Trophoblast cell (in vitro differentiated cells and primary cell): ENCODE data around the gene AOPEP.

ENCODE experiments used
- DNase-seq, 2 donors: peaks; one replicate each; pipeline ENCODE4 v3.0.0-alpha.2; 2016
- H2AFZ ChIP-seq: 2 replicates; pipeline ENCODE4 v1.6.1; 2013; ENCODE audit warnings: low read length, moderate library complexity, mild to moderate bottlenecking; ENCODE audit not compliant: insufficient read depth, poor library complexity
- H2AK5ac ChIP-seq: 2 replicates; pipeline ENCODE4 v1.6.1; 2013; ENCODE audit warnings: mild to moderate bottlenecking, low read length
- H2BK120ac ChIP-seq: 2 replicates; pipeline ENCODE4 v1.6.1; 2013; ENCODE audit warnings: low read length, mild to moderate bottlenecking, moderate library complexity; ENCODE audit not compliant: insufficient read depth, poor library complexity
- H2BK12ac ChIP-seq: 2 replicates; pipeline ENCODE4 v1.6.1; 2013; ENCODE audit warnings: mild to moderate bottlenecking, low read length, moderate library complexity
- H2BK5ac ChIP-seq: 2 replicates; pipeline ENCODE4 v1.6.1; 2013; ENCODE audit warnings: low read length, low read depth, moderate library complexity, mild to moderate bottlenecking; ENCODE audit not compliant: poor library complexity
- H3K14ac ChIP-seq: 2 replicates; pipeline ENCODE4 v1.6.1; 2013; ENCODE audit warnings: mild to moderate bottlenecking, low read length
- H3K18ac ChIP-seq: 2 replicates; pipeline ENCODE4 v1.6.1; 2013; ENCODE audit warnings: mild to moderate bottlenecking, low read length
- H3K23ac ChIP-seq: 2 replicates; pipeline ENCODE4 v1.6.1; 2013; ENCODE audit warnings: low read length
- H3K27ac ChIP-seq: 2 replicates; pipeline ENCODE4 v1.5.1; 2013; ENCODE audit warnings: low read depth, mild to moderate bottlenecking, inconsistent platforms, low read length, moderate library complexity
- H3K27me3 ChIP-seq: 2 replicates; pipeline ENCODE4 v1.6.1; 2013; ENCODE audit warnings: inconsistent platforms, mild to moderate bottlenecking, low read length, moderate library complexity; ENCODE audit not compliant: insufficient read depth
- H3K36me3 ChIP-seq, 2 experiments: 1 replicate in 1 of 2; 2 replicates in 1 of 2; pipeline ENCODE4 v1.6.1; 2013; ENCODE audit warnings: low read length in 2 of 2, mild to moderate bottlenecking in 2 of 2, moderate library complexity in 1 of 2; ENCODE audit not compliant: insufficient read depth in 2 of 2, control insufficient read depth in 1 of 2
- H3K4ac ChIP-seq: 2 replicates; pipeline ENCODE4 v1.6.1; 2013; ENCODE audit warnings: low read depth, mild to moderate bottlenecking, low read length, moderate library complexity
- H3K4me1 ChIP-seq, 2 experiments: 1 replicate in 1 of 2; 2 replicates in 1 of 2; pipeline ENCODE4 v1.6.1; 2013; ENCODE audit warnings: low read length in 2 of 2, mild to moderate bottlenecking in 2 of 2, moderate library complexity in 1 of 2; ENCODE audit not compliant: insufficient read depth in 2 of 2, control insufficient read depth in 1 of 2
- H3K4me2 ChIP-seq: 2 replicates; pipeline ENCODE4 v1.6.1; 2013; ENCODE audit warnings: inconsistent platforms, mild to moderate bottlenecking, low read length, moderate library complexity
- H3K4me3 ChIP-seq: 2 replicates; pipeline ENCODE4 v1.5.1; 2013; ENCODE audit warnings: mild to moderate bottlenecking, low read depth, low read length, inconsistent platforms
- H3K79me1 ChIP-seq: one replicate; pipeline ENCODE4 v1.6.1; 2013; ENCODE audit warnings: low read length
- H3K79me2 ChIP-seq: 2 replicates; pipeline ENCODE4 v1.6.1; 2013; ENCODE audit warnings: low read length, mild to moderate bottlenecking; ENCODE audit not compliant: control insufficient read depth, insufficient read depth, poor library complexity
- H3K9ac ChIP-seq: 2 replicates; pipeline ENCODE4 v1.6.1; 2013; ENCODE audit warnings: mild to moderate bottlenecking, low read length
- H3K9me3 ChIP-seq: 2 replicates; pipeline ENCODE4 v1.6.1; 2013; ENCODE audit warnings: low read depth, mild to moderate bottlenecking, control low read depth, inconsistent platforms, low read length; ENCODE audit not compliant: insufficient read depth
- H4K12ac ChIP-seq: 2 replicates; pipeline ENCODE4 v1.6.1; 2013; ENCODE audit warnings: low read depth, mild to moderate bottlenecking, low read length, moderate library complexity
- H4K8ac ChIP-seq: 2 replicates; pipeline ENCODE4 v1.6.1; 2013; ENCODE audit warnings: low read depth, mild to moderate bottlenecking, low read length, moderate library complexity
- H4K91ac ChIP-seq: one replicate; pipeline ENCODE4 v1.6.1; 2013; ENCODE audit warnings: low read depth, mild to moderate bottlenecking, low read length, moderate library complexity
- WGBS: extraction: QIAGEN DNeasy Blood & Tissue Kit; methylation state at CpG from one replicate; pipeline ENCODE4 v1.1.7; 2013; ENCODE audit warnings: missing lambda C conversion rate; ENCODE audit not compliant: insufficient read length, insufficient coverage; ENCODE audit errors: extremely low coverage; 5-methylcytosine and 5-hydroxymethylcytosine counted together

The AOPEP gene

DNA sequence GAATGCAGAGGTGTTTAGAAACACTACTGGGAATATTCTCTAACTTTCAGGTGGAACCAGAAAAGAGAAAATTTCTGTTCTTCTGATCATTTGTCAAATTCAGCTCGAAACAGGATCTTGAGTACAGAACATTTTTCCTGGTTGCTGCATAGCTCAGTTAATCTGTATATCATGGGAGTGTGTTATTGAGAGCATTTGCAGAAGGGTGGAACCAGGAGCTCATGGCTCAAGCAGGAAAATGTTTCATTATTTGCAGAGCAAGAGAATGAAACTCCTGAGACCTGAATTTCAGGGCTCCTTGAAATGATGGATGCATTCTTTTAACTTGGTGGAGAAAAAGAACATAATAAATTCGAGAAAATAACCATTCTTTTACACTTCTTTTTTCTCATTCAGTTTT lies 97.9 kb downstream of the AOPEP start:
- no CpG with 5 or more reads among the region's 2 CpGs for WGBS
- Histone ChIP-seq H3K4me2 (no peak overlapping the region), H3K23ac (no peak overlapping the region)

DNA sequence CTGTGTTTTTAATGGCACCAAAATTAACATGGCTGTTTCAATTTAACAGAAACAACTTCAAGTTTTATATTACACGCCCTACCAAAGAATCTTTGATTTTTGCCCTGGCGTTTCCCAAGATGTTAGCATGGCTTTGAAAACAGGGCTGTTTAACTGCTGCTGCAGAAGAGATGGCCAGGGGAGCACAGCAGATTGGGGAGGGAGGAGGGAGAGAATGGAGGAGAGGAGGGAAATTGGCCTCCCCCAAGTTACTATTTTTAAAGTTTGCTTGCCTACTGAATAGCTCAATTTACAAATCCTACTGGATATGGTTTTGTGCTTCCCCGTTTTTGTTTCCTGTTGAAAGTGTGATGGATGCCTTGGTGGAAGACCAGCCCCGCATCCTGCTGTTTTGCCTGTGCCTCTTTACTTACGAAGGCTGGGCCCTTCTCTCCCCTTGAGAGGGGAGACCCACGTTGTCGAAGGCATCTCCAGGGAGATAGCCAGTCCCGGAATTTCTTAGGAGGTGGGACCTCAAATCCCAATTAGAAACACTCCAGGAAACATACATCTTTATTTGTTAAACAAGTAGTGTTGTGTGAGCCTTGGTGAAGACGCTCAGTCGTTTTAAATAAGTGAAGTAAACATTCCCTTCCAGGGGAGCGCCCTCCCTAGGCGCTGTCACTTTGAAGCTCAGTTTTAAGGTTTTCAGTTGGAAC lies 98.6 kb downstream of the AOPEP start:
- Histone ChIP-seq H3K4me3 (no peak overlapping the region), H4K8ac (no peak overlapping the region), H2AFZ (no peak overlapping the region), H4K12ac (no peak overlapping the region), H2BK5ac (no peak overlapping the region), H3K27ac (no peak overlapping the region), H3K36me3 (peaks cover 0 to 2% of the 10 kb centered on the region in 2 experiments), H3K14ac (no peak overlapping the region), H3K4me1 (peaks cover 0 to 8% of the 10 kb centered on the region in 2 experiments), H2AK5ac (no peak overlapping the region), H3K9me3 (peaks cover 1% of the 10 kb centered on the region), H2BK12ac (no peak overlapping the region), H3K4ac (no peak overlapping the region), H3K79me1 (peaks cover 8% of the 10 kb centered on the region), H3K23ac (no peak overlapping the region), H3K18ac (no peak overlapping the region), H2BK120ac (no peak overlapping the region), H3K9ac (no peak overlapping the region), H3K27me3 (no peaks in the 10 kb centered on the region), H3K4me2 (no peak overlapping the region), H4K91ac (no peak overlapping the region), H3K79me2 (no peaks in the 10 kb centered on the region)
- WGBS, result no CpG with 5 or more reads among the region's 12 CpGs
- DNase-seq, result no peak

More for the DNA sequence above, 97.9 kb downstream of the AOPEP start:
- Histone ChIP-seq H3K4me3 (no peak overlapping the region), H4K8ac (no peak overlapping the region), H3K79me1 (peaks cover 10% of the 10 kb centered on the region), H2BK120ac (no peak overlapping the region), H2BK5ac (no peak overlapping the region), H3K36me3 (peaks cover 0 to 2% of the 10 kb centered on the region in 2 experiments), H4K91ac (no peak overlapping the region), H3K18ac (no peak overlapping the region), H3K9ac (no peak overlapping the region), H2AK5ac (no peak overlapping the region), H3K27me3 (no peaks in the 10 kb centered on the region), H3K79me2 (no peaks in the 10 kb centered on the region), H4K12ac (no peak overlapping the region), H3K4ac (no peak overlapping the region), H3K14ac (no peak overlapping the region), H2BK12ac (no peak overlapping the region), H3K27ac (no peak overlapping the region), H2AFZ (no peak overlapping the region), H3K4me1 (peaks cover 2 to 9% of the 10 kb centered on the region in 2 experiments), H3K9me3 (peaks cover 1% of the 10 kb centered on the region)
- no peak for DNase-seq

DNA sequence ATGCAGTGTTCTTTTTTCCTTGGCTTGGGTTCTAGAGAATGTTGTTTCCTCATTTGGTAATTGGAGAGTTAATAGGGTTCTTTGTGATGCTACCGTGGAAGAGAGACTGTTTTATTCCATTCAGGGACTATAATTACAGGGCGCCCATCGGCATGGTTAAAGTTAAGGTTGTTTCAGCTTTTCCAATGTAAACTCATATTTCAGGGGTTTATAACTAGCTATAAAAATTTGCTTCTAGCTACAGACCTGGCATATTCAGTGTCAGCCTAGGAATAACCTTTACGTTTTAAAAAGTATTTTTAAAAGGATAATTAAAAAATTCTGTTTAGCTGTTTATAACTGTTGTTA lies 99.1 kb downstream of the AOPEP start:
- no peaks in the 10 kb centered on the region for H3K27me3 ChIP-seq
- no peak overlapping the region for H2BK5ac ChIP-seq
- no peak overlapping the region for H3K23ac ChIP-seq
- H2BK12ac ChIP-seq, result no peak overlapping the region
- no peak overlapping the region for H2BK120ac ChIP-seq
- no peak overlapping the region for H3K4ac ChIP-seq
- H3K4me3 ChIP-seq, result no peak overlapping the region
- H2AK5ac ChIP-seq, result no peak overlapping the region
- H3K27ac ChIP-seq, result no peak overlapping the region
- no peak overlapping the region for H3K9ac ChIP-seq
- peaks cover 0 to 8% of the 10 kb centered on the region in 2 experiments for H3K4me1 ChIP-seq
- WGBS, result no CpG with 5 or more reads among the region's 4 CpGs
- H3K4me2 ChIP-seq, result no peak overlapping the region
- no peak overlapping the region for H3K18ac ChIP-seq
- H2AFZ ChIP-seq, result no peak overlapping the region
- H3K79me1 ChIP-seq, result peaks cover 8% of the 10 kb centered on the region
- H3K14ac ChIP-seq, result no peak overlapping the region
- DNase-seq, result no peak
- no peaks in the 10 kb centered on the region for H3K79me2 ChIP-seq
- peaks cover 0 to 2% of the 10 kb centered on the region in 2 experiments for H3K36me3 ChIP-seq
- no peak overlapping the region for H4K91ac ChIP-seq
- H3K9me3 ChIP-seq, result peaks cover 1% of the 10 kb centered on the region
- no peak overlapping the region for H4K12ac ChIP-seq
- no peak overlapping the region for H4K8ac ChIP-seq

DNA sequence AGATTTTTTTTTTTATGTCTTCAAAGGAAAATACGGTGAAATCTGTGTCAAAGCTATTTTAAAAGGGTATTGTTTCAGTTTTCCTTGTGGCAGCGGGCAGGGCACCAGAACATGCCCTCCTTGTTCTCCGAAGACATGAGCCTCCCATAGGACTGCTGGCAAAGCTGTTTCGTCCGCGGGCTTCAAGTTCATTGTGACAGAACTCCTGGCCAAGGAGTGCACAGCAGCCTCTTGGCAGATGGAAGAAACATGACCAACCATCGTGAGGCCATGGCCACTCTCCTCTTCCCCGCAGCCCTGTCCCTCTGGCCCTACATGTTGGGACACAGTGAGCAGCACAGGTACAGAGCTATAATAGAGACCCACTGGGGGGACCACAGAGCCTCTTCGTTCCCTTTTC lies 99.5 kb downstream of the AOPEP start:
- Histone ChIP-seq H3K4me3 (no peak overlapping the region), H4K91ac (no peak overlapping the region), H3K18ac (no peak overlapping the region), H3K4ac (no peak overlapping the region), H3K14ac (no peak overlapping the region), H3K4me2 (no peak overlapping the region), H2BK12ac (no peak overlapping the region), H2AFZ (no peak overlapping the region), H3K27ac (no peak overlapping the region), H3K9me3 (peaks cover 1% of the 10 kb centered on the region), H3K27me3 (no peaks in the 10 kb centered on the region), H4K12ac (no peak overlapping the region), H3K79me1 (peaks cover 8% of the 10 kb centered on the region), H4K8ac (no peak overlapping the region), H3K4me1 (peaks cover 0 to 8% of the 10 kb centered on the region in 2 experiments), H3K36me3 (peaks cover 0 to 2% of the 10 kb centered on the region in 2 experiments), H3K23ac (no peak overlapping the region), H3K79me2 (no peaks in the 10 kb centered on the region), H2BK120ac (no peak overlapping the region), H2AK5ac (no peak overlapping the region), H2BK5ac (no peak overlapping the region), H3K9ac (no peak overlapping the region)
- WGBS, result no CpG with 5 or more reads among the region's 9 CpGs
- DNase-seq, result no peak
